ENCODE data around the gene CPTP.

The CPTP gene

GRCh38 chr1:1346501-1346890 is 21.9 kb downstream of the CPTP start:
- H3K4me3 ChIP-seq (ENCODE audit: low read length), result no peak overlapping the region
- H4K5ac ChIP-seq (ENCODE audit: low read length), result no peak overlapping the region
- H3K79me2 ChIP-seq (ENCODE audit: control insufficient read depth, insufficient read depth, low read length), result peaks cover 16% of the 10 kb centered on the region
- H3K36me3 ChIP-seq (ENCODE audit: control insufficient read depth, insufficient read depth, low read length), result peaks cover under 1% of the 10 kb centered on the region
- no peak overlapping the region for H2BK5ac ChIP-seq (ENCODE audit: low read length)
- no peak overlapping the region for H3K4ac ChIP-seq (ENCODE audit: low read depth, low read length)
- no CpG with 5 or more reads among the region's 10 CpGs for WGBS (ENCODE audit: extremely low coverage, insufficient coverage, low lambda C conversion rate)
- H3K27me3 ChIP-seq (ENCODE audit: insufficient read depth, low read length, poor library complexity), result no peaks in the 10 kb centered on the region
- no peak overlapping the region for H4K8ac ChIP-seq (ENCODE audit: low read depth, low read length)
- no peak overlapping the region for H2BK15ac ChIP-seq (replicated peaks; ENCODE audit: low read depth)
- H3K79me1 ChIP-seq (ENCODE audit: low read length), result peaks cover 13% of the 10 kb centered on the region
- no peak overlapping the region for H3K9ac ChIP-seq (ENCODE audit: low read length)
- H3K27ac ChIP-seq (ENCODE audit: low read depth, low read length), result no peak overlapping the region
- no peak overlapping the region for H2BK120ac ChIP-seq (ENCODE audit: low read depth, low read length)
- no peak overlapping the region for H3K4me2 ChIP-seq (ENCODE audit: low read length)
- H3K56ac ChIP-seq (ENCODE audit: low read length), result no peak overlapping the region
- DNase-seq, result no peak
- peaks cover 2% of the 10 kb centered on the region for H3K4me1 ChIP-seq (ENCODE audit: control insufficient read depth, low read depth, low read length)
- H3K23ac ChIP-seq (ENCODE audit: low read length), result no peak overlapping the region
- no peak overlapping the region for H3K18ac ChIP-seq (ENCODE audit: low read length)
- no peak overlapping the region for H2AK5ac ChIP-seq (ENCODE audit: low read length)

GRCh38 chr1:1347026-1347595 is 22.5 kb downstream of the CPTP start:
- Histone ChIP-seq H2AK5ac (ENCODE audit: low read length) (no peak overlapping the region), H3K79me2 (ENCODE audit: control insufficient read depth, insufficient read depth, low read length) (peaks cover 16% of the 10 kb centered on the region), H3K4me1 (ENCODE audit: control insufficient read depth, low read depth, low read length) (peaks cover 2% of the 10 kb centered on the region), H3K18ac (ENCODE audit: low read length) (no peak overlapping the region), H3K36me3 (ENCODE audit: control insufficient read depth, insufficient read depth, low read length) (no peaks in the 10 kb centered on the region), H3K9ac (ENCODE audit: low read length) (peak overlapping the region; percentile 26), H3K4ac (ENCODE audit: low read depth, low read length) (no peak overlapping the region), H2BK5ac (ENCODE audit: low read length) (no peak overlapping the region), H3K23ac (ENCODE audit: low read length) (no peak overlapping the region), H3K4me2 (ENCODE audit: low read length) (no peak overlapping the region), H3K27me3 (ENCODE audit: insufficient read depth, low read length, poor library complexity) (no peaks in the 10 kb centered on the region), H2BK120ac (ENCODE audit: low read depth, low read length) (no peak overlapping the region), H3K27ac (ENCODE audit: low read depth, low read length) (no peak overlapping the region), H2BK15ac (replicated peaks; ENCODE audit: low read depth) (no peak overlapping the region), H3K56ac (ENCODE audit: low read length) (no peak overlapping the region), H4K5ac (ENCODE audit: low read length) (no peak overlapping the region), H3K4me3 (ENCODE audit: low read length) (no peak overlapping the region), H3K79me1 (ENCODE audit: low read length) (peaks cover 13% of the 10 kb centered on the region), H4K8ac (ENCODE audit: low read depth, low read length) (no peak overlapping the region)
- no CpG with 5 or more reads among the region's 10 CpGs for WGBS (ENCODE audit: extremely low coverage, insufficient coverage, low lambda C conversion rate)
- DNase-seq, result no peak

- H3K27ac ChIP-seq (ENCODE audit: low read depth, low read length), result no peak overlapping the region
- peak; percentile 71 for DNase-seq
These were observed 23.2 kb downstream of the CPTP start for GRCh38 chr1:1347663-1348419.

GRCh38 chr1:1348420-1349255 is 24.0 kb downstream of the CPTP start:
- DNase-seq, result no peak
- H3K9ac ChIP-seq (ENCODE audit: low read length), result peak overlapping the region; percentile 92
- H2BK5ac ChIP-seq (ENCODE audit: low read length), result no peak overlapping the region
- peaks cover 10% of the 10 kb centered on the region for H3K79me1 ChIP-seq (ENCODE audit: low read length)
- peaks cover 2% of the 10 kb centered on the region for H3K4me1 ChIP-seq (ENCODE audit: control insufficient read depth, low read depth, low read length)
- no peak overlapping the region for H2AK5ac ChIP-seq (ENCODE audit: low read length)
- peak overlapping the region; percentile 94 for H3K56ac ChIP-seq (ENCODE audit: low read length)
- WGBS (ENCODE audit: extremely low coverage, insufficient coverage, low lambda C conversion rate), result no CpG with 5 or more reads among the region's 109 CpGs
- no peak overlapping the region for H2BK120ac ChIP-seq (ENCODE audit: low read depth, low read length)
- H3K27me3 ChIP-seq (ENCODE audit: insufficient read depth, low read length, poor library complexity), result no peaks in the 10 kb centered on the region
- peak overlapping the region; percentile 69 for H3K18ac ChIP-seq (ENCODE audit: low read length)
- peak overlapping the region; percentile 50 for H3K4ac ChIP-seq (ENCODE audit: low read depth, low read length)
- no peak overlapping the region for H3K27ac ChIP-seq (ENCODE audit: low read depth, low read length)
- no peaks in the 10 kb centered on the region for H3K36me3 ChIP-seq (ENCODE audit: control insufficient read depth, insufficient read depth, low read length)
- H3K4me3 ChIP-seq (ENCODE audit: low read length), result peak overlapping the region; percentile 56
- no peak overlapping the region for H4K5ac ChIP-seq (ENCODE audit: low read length)
- no peak overlapping the region for H3K23ac ChIP-seq (ENCODE audit: low read length)
- H3K4me2 ChIP-seq (ENCODE audit: low read length), result peak overlapping the region; percentile 49
- H4K8ac ChIP-seq (ENCODE audit: low read depth, low read length), result peak overlapping the region; percentile 77
- H2BK15ac ChIP-seq (replicated peaks; ENCODE audit: low read depth), result no peak overlapping the region
- peaks cover 16% of the 10 kb centered on the region for H3K79me2 ChIP-seq (ENCODE audit: control insufficient read depth, insufficient read depth, low read length)

More at GRCh38 chr1:1347663-1348419, 23.2 kb downstream of the CPTP start:
- Histone ChIP-seq H3K27me3 (ENCODE audit: insufficient read depth, low read length, poor library complexity) (no peaks in the 10 kb centered on the region), H2AK5ac (ENCODE audit: low read length) (no peak overlapping the region), H3K4ac (ENCODE audit: low read depth, low read length) (no peak overlapping the region), H3K79me2 (ENCODE audit: control insufficient read depth, insufficient read depth, low read length) (peaks cover 16% of the 10 kb centered on the region), H2BK5ac (ENCODE audit: low read length) (no peak overlapping the region), H3K4me1 (ENCODE audit: control insufficient read depth, low read depth, low read length) (peaks cover 2% of the 10 kb centered on the region), H4K5ac (ENCODE audit: low read length) (no peak overlapping the region), H3K18ac (ENCODE audit: low read length) (no peak overlapping the region), H3K4me2 (ENCODE audit: low read length) (peak overlapping the region; percentile 49), H2BK15ac (replicated peaks; ENCODE audit: low read depth) (no peak overlapping the region), H4K8ac (ENCODE audit: low read depth, low read length) (no peak overlapping the region), H2BK120ac (ENCODE audit: low read depth, low read length) (no peak overlapping the region), H3K36me3 (ENCODE audit: control insufficient read depth, insufficient read depth, low read length) (no peaks in the 10 kb centered on the region), H3K23ac (ENCODE audit: low read length) (no peak overlapping the region), H3K4me3 (ENCODE audit: low read length) (peak overlapping the region; percentile 56), H3K56ac (ENCODE audit: low read length) (peak overlapping the region; percentile 94), H3K9ac (ENCODE audit: low read length) (peak overlapping the region; percentile 92), H3K79me1 (ENCODE audit: low read length) (peaks cover 13% of the 10 kb centered on the region)
- no CpG with 5 or more reads among the region's 26 CpGs for WGBS (ENCODE audit: extremely low coverage, insufficient coverage, low lambda C conversion rate)

- H3K4ac ChIP-seq (ENCODE audit: low read depth, low read length), result peak within 1 kb of the TSS; percentile 89
- H2AK5ac ChIP-seq (ENCODE audit: low read length), result no peak within 1 kb of the TSS
- peaks cover 10% of the 10 kb centered on the region for H3K79me1 ChIP-seq (ENCODE audit: low read length)
- WGBS (ENCODE audit: extremely low coverage, insufficient coverage, low lambda C conversion rate), result no CpG with 5 or more reads among the region's 122 CpGs
- H3K79me2 ChIP-seq (ENCODE audit: control insufficient read depth, insufficient read depth, low read length), result peaks cover 16% of the 10 kb centered on the region
- peak within 1 kb of the TSS; percentile 94 for H3K9ac ChIP-seq (ENCODE audit: low read length)
- peak within 1 kb of the TSS; percentile 60 for H3K27ac ChIP-seq (ENCODE audit: low read depth, low read length)
- peak within 1 kb of the TSS; percentile 93 for H4K8ac ChIP-seq (ENCODE audit: low read depth, low read length)
- peaks cover 2% of the 10 kb centered on the region for H3K4me1 ChIP-seq (ENCODE audit: control insufficient read depth, low read depth, low read length)
- H3K18ac ChIP-seq (ENCODE audit: low read length), result peak within 1 kb of the TSS; percentile 84
- no peak within 1 kb of the TSS for H2BK5ac ChIP-seq (ENCODE audit: low read length)
- peak within 1 kb of the TSS; percentile 89 for H3K23ac ChIP-seq (ENCODE audit: low read length)
- no peaks in the 10 kb centered on the region for H3K36me3 ChIP-seq (ENCODE audit: control insufficient read depth, insufficient read depth, low read length)
- H4K5ac ChIP-seq (ENCODE audit: low read length), result no peak within 1 kb of the TSS
- H2BK15ac ChIP-seq (replicated peaks; ENCODE audit: low read depth), result no peak within 1 kb of the TSS
- peak within 1 kb of the TSS; percentile 92 for H3K4me2 ChIP-seq (ENCODE audit: low read length)
- H3K56ac ChIP-seq (ENCODE audit: low read length), result peak within 1 kb of the TSS; percentile 97
- peak within 1 kb of the TSS; percentile 79 for H3K4me3 ChIP-seq (ENCODE audit: low read length)
- peak; percentile 75 for DNase-seq
- H2BK120ac ChIP-seq (ENCODE audit: low read depth, low read length), result no peak within 1 kb of the TSS
- H3K27me3 ChIP-seq (ENCODE audit: insufficient read depth, low read length, poor library complexity), result peaks cover under 1% of the 10 kb centered on the region
These were observed 24.8 kb downstream of the CPTP start, which contains the start of gene DVL1 for GRCh38 chr1:1349256-1350012. DVL1 (minus strand) TSS chr1:1349418; CDS start chr1:1349065, 353 bp downstream.

Measured in mesendoderm (in vitro differentiated cells).